ENCODE data around the gene PTTG2.

GRCh38 chr4:37928426-37929416 is 31.5 kb upstream of the PTTG2 start:
- TF ChIP-seq POLR2A (IDR thresholded peaks at IDR 0.05) (no peak), POLR2AphosphoS5 (IDR thresholded peaks at IDR 0.05) (no peak)
- TF ChIP-seq, protein P1, sequence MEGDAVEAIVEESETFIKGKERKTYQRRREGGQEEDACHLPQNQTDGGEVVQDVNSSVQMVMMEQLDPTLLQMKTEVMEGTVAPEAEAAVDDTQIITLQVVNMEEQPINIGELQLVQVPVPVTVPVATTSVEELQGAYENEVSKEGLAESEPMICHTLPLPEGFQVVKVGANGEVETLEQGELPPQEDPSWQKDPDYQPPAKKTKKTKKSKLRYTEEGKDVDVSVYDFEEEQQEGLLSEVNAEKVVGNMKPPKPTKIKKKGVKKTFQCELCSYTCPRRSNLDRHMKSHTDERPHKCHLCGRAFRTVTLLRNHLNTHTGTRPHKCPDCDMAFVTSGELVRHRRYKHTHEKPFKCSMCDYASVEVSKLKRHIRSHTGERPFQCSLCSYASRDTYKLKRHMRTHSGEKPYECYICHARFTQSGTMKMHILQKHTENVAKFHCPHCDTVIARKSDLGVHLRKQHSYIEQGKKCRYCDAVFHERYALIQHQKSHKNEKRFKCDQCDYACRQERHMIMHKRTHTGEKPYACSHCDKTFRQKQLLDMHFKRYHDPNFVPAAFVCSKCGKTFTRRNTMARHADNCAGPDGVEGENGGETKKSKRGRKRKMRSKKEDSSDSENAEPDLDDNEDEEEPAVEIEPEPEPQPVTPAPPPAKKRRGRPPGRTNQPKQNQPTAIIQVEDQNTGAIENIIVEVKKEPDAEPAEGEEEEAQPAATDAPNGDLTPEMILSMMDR (IDR thresholded peaks at IDR 0.05), result no peak
